OCI-LY1 (cell line): ENCODE data around the gene LTBP3.

Experiments used
- EZH2 ChIP-seq: fragments of 200-600 bp; sonication (generic), shearing (Covaris generic); IDR thresholded peaks from 2 replicates; pipeline ENCODE4 v1.8.0; 2017; ENCODE audit warnings: borderline replicate concordance, mixed run types, mild to moderate bottlenecking, antibody characterized with exemption, low read length, moderate library complexity, mixed read lengths
- TF ChIP-seq, protein P1 (sequence below): fragments of 200-600 bp; sonication (generic), shearing (Covaris generic); IDR thresholded peaks from 2 replicates; pipeline ENCODE4 v1.5.1; 2017; ENCODE audit warnings: mild to moderate bottlenecking, antibody characterized with exemption, low read length, moderate library complexity, mixed read lengths

DNA sequence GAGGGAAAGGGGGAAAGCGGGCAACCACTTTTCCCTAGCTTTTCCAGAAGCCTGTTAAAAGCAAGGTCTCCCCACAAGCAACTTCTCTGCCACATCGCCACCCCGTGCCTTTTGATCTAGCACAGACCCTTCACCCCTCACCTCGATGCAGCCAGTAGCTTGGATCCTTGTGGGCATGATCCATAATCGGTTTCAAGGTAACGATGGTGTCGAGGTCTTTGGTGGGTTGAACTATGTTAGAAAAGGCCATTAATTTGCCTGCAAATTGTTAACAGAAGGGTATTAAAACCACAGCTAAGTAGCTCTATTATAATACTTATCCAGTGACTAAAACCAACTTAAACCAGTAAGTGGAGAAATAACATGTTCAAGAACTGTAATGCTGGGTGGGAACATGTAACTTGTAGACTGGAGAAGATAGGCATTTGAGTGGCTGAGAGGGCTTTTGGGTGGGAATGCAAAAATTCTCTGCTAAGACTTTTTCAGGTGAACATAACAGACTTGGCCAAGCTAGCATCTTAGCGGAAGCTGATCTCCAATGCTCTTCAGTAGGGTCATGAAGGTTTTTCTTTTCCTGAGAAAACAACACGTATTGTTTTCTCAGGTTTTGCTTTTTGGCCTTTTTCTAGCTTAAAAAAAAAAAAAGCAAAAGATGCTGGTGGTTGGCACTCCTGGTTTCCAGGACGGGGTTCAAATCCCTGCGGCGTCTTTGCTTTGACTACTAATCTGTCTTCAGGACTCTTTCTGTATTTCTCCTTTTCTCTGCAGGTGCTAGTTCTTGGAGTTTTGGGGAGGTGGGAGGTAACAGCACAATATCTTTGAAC is 52.5 kb downstream of the LTBP3 start:
- TF ChIP-seq, protein P1, sequence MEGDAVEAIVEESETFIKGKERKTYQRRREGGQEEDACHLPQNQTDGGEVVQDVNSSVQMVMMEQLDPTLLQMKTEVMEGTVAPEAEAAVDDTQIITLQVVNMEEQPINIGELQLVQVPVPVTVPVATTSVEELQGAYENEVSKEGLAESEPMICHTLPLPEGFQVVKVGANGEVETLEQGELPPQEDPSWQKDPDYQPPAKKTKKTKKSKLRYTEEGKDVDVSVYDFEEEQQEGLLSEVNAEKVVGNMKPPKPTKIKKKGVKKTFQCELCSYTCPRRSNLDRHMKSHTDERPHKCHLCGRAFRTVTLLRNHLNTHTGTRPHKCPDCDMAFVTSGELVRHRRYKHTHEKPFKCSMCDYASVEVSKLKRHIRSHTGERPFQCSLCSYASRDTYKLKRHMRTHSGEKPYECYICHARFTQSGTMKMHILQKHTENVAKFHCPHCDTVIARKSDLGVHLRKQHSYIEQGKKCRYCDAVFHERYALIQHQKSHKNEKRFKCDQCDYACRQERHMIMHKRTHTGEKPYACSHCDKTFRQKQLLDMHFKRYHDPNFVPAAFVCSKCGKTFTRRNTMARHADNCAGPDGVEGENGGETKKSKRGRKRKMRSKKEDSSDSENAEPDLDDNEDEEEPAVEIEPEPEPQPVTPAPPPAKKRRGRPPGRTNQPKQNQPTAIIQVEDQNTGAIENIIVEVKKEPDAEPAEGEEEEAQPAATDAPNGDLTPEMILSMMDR, result no peak
- TF ChIP-seq EZH2, result no peak
